ENCODE data around the gene NDOR1. TPM values are rescaled to one million over a fixed set of nuclear protein-coding genes. Genes with fewer than 3 reads are reported as not detected.

NDOR1 gene
- total and polyA plus RNA-seq, 2 donors (not counting 3 experiments of a cell fraction or from before 2014, with no cell fraction given), result 13.5 to 26.7 TPM

DNA sequence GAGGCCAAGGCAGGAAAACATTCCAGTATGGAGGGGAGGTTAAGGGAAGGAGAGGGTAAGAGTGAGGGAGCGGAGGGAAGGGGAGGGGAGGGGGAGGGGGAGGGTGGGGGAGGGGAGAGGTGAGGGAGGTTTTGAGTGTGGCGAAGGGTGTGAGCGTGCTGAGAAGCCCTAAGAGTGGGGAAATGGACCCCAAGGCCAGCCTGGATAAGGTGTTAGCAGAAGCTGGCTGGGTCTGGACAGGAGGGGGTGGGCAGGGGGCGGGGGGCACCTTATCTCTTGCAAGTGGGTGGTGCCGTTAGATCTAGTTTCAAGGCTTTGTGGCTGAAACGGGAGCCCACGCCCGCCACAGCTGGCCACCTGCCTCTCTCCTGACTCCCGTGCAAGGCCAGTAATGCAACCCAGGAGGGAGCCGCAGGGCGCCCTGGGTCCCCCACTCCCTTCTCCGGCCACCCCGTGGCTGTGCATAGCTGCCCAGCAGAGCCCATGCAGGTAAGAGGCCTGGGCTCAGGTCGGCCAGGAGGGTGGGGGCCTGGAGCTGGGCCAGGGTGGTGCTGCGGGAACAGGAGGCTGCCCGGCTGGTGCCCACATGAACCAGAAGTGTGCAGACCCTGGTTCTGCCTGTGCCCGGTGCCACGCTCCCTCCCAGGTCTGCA is 22.5 kb downstream of the NDOR1 start:
- Histone ChIP-seq H3K36me3 (ENCODE audit: control insufficient read depth in 2 of 2, extremely low read depth in 1 of 2, insufficient read depth in 2 of 2, low read length in 2 of 2) (no peaks in the 10 kb centered on the region), H2AFZ (ENCODE audit: low read depth, low read length) (no peak overlapping the region), H3K79me2 (ENCODE audit: control insufficient read depth, insufficient read depth, low read length) (no peaks in the 10 kb centered on the region), H3K4me3 (replicated peaks in 1 of 3; ENCODE audit: insufficient read depth in 1 of 3, low read depth in 1 of 3, low read length in 3 of 3) (no peak overlapping the region), H3K4me2 (ENCODE audit: insufficient read depth, low read length) (no peak overlapping the region), H4K20me1 (replicated peaks; ENCODE audit: control insufficient read depth, extremely low read depth, insufficient read depth, low read length) (no peaks in the 10 kb centered on the region), H3K9me1 (replicated peaks; ENCODE audit: control insufficient read depth, extremely low read depth, insufficient read depth, low read length) (no peaks in the 10 kb centered on the region), H3K9ac (replicated peaks; ENCODE audit: extremely low read depth, insufficient read depth, low read length) (no peak overlapping the region), H3K27me3 (ENCODE audit: control insufficient read depth in 2 of 2, insufficient read depth in 2 of 2, low read length in 2 of 2) (no peaks in the 10 kb centered on the region), H3K4me1 (ENCODE audit: control insufficient read depth, extremely low read depth, insufficient read depth, low read length) (peaks cover 7% of the 10 kb centered on the region), H3K9me3 (replicated peaks; ENCODE audit: control insufficient read depth, insufficient read depth, low read length) (no peaks in the 10 kb centered on the region), H3K27ac (ENCODE audit: insufficient read depth, low read depth, low read length) (no peak overlapping the region)
- dilution Hi-C loops (cut with MboI; ENCODE audit: extremely low pct_ligation_motif_present, low sequenced_read_pairs) (no loop called here), intact Hi-C loops (cut with micrococcal nuclease) (loop anchor here (1.0 to 2.0 kb wide), 3 partner anchors 51 to 182 kb away; partner anchors contain the start of gene NPDC1)
- BruUV-seq (replicated peaks), result no TSS peak
- TF ChIP-seq POLR2AphosphoS5 (IDR thresholded peaks at IDR 0.05; ENCODE audit: insufficient read depth, low read depth, low read length) (no peak), GATA2 (IDR thresholded peaks at IDR 0.05; ENCODE audit: insufficient read depth, insufficient read length, low read depth, low read length) (no peak), CTCF (IDR thresholded peaks at IDR 0.05; ENCODE audit: extremely low read depth in 1 of 2, insufficient read depth in 1 of 2, low read depth in 1 of 2, low read length in 2 of 2) (no peak), MAX (IDR thresholded peaks at IDR 0.05; ENCODE audit: insufficient read depth, insufficient read length) (no peak), POLR2A (IDR thresholded peaks at IDR 0.05; ENCODE audit: low read depth, low read length) (no peak), FOS (IDR thresholded peaks at IDR 0.05; ENCODE audit: borderline replicate concordance, insufficient read depth, low read length) (no peak), JUN (IDR thresholded peaks at IDR 0.05; ENCODE audit: borderline replicate concordance, insufficient read depth, insufficient read length, low read depth) (no peak), EZH2 (IDR thresholded peaks at IDR 0.05; ENCODE audit: borderline replicate concordance, low read depth, low read length, severe bottlenecking) (no peak), MYC (IDR thresholded peaks at IDR 0.05; ENCODE audit: low read depth, low read length) (no peak)
- ChIA-PET POLR2A (interaction anchor here (0.6 to 2.6 kb wide), 2 partner anchors 13 kb away, joined by 4 to 6 read pairs; partner anchors contain the start of gene TUBB4B), CTCF (interaction anchor here (0.7 to 6.3 kb wide), 28 partner anchors 9 to 380 kb away, joined by 3 to 63 read pairs (median 5); partner anchors contain the start of genes ANAPC2, DPP7, NPDC1 and SSNA1)
- DNase-seq (ENCODE audit: low read depth, low spot score) (no peak), FAIRE-seq (no peak)

All from endothelial cell of umbilical vein (primary cell).